GM21367 (cell line): ENCODE results near the gene IGSF21.

Experiments used
- ATAC-seq: cut with Tn5 transposase; IDR thresholded peaks from one replicate; pipeline ENCODE4 v1.9.1; 2021; ENCODE audit not compliant: unreplicated experiment

The IGSF21 gene

GRCh38 chr1:18253093-18253492 lies 145.5 kb downstream of the IGSF21 start:
- no peak for ATAC-seq

- no peak for ATAC-seq
Measured at GRCh38 chr1:18256282-18257235, 149.0 kb downstream of the IGSF21 start.

GRCh38 chr1:18257778-18258177 lies 150.2 kb downstream of the IGSF21 start:
- ATAC-seq, result no peak

- no peak for ATAC-seq
Measured at GRCh38 chr1:18261891-18262290, 154.3 kb downstream of the IGSF21 start.

- ATAC-seq, result no peak
Measured at GRCh38 chr1:18262726-18263125, 155.1 kb downstream of the IGSF21 start.

- ATAC-seq, result no peak
Measured at GRCh38 chr1:18263547-18264120, 156.0 kb downstream of the IGSF21 start.

- no peak for ATAC-seq
Measured at GRCh38 chr1:18264450-18265039, 156.9 kb downstream of the IGSF21 start.

GRCh38 chr1:18265641-18266040 lies 158.0 kb downstream of the IGSF21 start:
- no peak for ATAC-seq

GRCh38 chr1:18266391-18266790 lies 158.8 kb downstream of the IGSF21 start:
- ATAC-seq, result no peak

GRCh38 chr1:18271336-18271735 lies 163.7 kb downstream of the IGSF21 start:
- ATAC-seq, result no peak

DNA sequence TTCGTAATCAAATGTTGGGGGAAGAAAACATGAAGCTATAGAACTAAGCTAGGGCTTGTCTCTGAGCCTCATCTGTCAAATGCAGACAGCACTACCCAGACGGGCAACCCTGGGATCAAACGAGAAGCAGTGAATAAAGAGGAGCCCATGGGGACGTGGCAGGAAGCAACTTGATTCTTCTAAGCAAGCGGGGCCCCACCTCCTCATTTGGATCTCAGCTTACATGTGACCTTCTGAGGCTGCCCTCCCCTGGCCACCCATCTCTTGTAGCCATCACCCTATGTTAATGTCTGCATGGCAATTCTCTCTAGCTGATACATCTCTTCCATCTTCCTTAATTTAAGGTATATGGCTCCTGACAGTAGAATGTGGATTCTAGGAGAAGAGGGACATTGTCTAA lies 171.3 kb downstream of the IGSF21 start:
- ATAC-seq, result no peak

DNA sequence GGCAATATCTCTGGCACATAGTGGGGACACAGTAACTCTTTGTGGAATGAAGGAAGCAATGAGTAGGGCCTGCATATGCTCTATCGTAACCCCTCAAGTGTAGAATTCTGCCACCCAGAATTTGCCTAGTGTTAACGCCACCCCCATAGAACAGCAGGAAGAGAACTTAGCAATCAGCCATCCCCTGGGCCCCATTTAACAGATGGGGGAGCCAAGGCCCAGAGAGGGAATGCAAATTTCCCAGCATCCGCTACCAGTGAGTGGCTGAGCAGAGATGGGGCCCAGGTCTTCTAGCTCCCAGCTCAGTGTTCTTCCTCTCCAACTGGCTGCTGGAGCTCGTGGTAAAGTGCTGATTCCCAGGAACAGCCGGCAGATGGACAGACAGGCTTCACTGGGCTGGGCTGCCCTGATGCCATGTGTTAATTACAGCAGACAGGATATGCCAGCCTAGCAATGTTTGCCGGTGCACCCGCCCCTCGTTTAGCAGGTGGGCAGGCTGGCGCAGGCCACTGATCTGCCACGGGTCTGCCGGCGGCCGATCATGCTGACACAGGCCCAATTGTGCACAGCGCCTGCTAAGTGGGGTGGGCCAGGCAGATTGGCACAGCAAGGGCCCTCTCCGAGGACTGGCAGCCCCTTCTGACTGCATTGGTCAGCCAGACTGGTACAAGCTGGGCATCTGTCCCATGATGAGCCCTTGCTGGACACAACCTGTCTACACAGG lies 171.9 kb downstream of the IGSF21 start:
- no peak for ATAC-seq

GRCh38 chr1:18280956-18281355 lies 173.4 kb downstream of the IGSF21 start:
- no peak for ATAC-seq

DNA sequence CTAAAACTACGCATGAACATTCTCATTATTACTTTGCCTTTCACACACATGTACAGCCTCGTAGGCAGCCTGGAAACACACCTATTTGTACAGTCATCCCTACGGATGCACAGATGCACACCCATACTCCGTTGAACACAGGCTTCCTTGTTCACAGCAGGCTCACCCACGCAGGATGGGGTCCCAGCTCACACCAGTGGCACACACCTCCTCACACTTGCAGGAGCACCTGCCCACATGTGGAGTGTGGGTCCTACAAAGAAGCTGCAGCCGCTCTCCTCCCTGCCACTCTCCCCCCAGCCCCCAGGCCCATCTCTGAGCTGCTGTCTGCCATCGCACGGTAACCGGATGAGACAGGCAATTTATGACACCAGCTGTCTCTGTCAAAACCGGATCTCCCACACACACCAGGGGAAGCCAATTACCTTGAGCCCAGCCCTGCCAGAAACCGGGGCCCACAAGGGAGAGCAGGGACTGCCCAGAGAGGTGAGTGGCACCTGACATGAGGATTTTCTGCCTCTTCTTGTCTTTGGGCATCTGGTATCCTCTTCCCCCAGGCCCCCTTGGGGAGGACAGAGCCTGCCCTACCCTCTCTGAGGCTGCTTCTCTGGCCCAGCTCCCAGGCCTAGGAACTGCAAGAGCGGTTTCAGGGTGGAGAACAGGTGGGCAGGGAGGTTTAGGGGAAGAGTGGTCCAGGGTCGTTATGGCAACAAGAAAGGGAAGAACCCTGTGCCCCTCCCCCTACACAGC lies 175.4 kb downstream of the IGSF21 start:
- ATAC-seq, result no peak

DNA sequence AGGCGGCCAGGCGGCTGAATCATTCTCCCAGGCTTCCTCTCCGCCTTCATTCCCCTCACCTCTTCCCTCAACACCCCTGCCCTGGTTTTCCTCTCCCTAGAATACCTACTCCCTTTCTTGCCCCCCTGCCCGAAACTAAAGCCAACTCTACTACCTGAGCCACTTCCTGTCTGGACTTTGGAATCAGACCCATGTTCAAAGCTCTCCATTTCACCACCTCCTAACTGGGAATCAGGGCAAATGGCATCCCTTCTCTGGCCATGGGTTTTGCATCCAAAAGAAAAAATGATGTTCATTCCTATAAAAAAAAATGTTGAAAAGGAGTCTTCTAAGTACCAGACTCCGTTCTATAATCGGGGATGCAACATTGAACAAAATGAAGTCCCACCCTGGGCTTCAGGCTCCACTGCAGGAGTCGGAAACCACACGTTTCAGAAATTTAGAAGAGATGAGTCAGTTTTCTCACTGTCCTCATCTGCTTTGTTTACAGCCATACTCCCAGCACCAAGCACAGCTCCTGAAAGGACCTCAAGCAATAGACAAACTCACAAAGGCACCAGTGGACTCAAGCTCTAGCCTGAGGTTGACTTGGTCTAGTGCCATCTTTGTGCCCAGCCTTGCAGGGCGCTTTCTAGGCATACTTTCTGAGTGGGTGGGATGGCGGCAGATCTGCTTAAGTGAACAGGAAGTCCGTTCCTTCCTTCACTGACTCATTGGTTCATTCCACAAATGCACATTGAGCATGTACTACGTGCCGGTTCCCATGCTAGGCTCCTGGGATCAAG lies 176.2 kb downstream of the IGSF21 start:
- no peak for ATAC-seq

GRCh38 chr1:18284805-18285537 lies 177.4 kb downstream of the IGSF21 start:
- ATAC-seq, result no peak

GRCh38 chr1:18285538-18285924 lies 177.9 kb downstream of the IGSF21 start:
- no peak for ATAC-seq

GRCh38 chr1:18288722-18289121 lies 181.1 kb downstream of the IGSF21 start:
- ATAC-seq, result no peak

- no peak for ATAC-seq
Measured at GRCh38 chr1:18289597-18289996, 182.0 kb downstream of the IGSF21 start.
